Upper lobe of left lung (tissue), 4 donors: ENCODE results near the gene PDE5A.

ENCODE experiments used
- CTCF ChIP-seq, 6 experiments: fragments of 450-650 bp in 4 of 6; fragments of 200-600 bp in 2 of 6; sonication (generic) in 2 of 6; IDR thresholded peaks; one replicate each; pipeline ENCODE4 v1.5.1; 2016 to 2019; ENCODE audit warnings: antibody characterized with exemption in 6 of 6
- EP300 ChIP-seq, 4 donors: sonication (generic); formaldehyde crosslinking; IDR thresholded peaks; one replicate each; pipeline ENCODE4 v1.5.1; 2017; ENCODE audit warnings: antibody characterized with exemption in 4 of 4, control low read depth in 2 of 4
- POLR2A ChIP-seq, 4 donors: fragments of 450-650 bp; IDR thresholded peaks; one replicate each; pipeline ENCODE4 v1.5.1; 2016 to 2017; ENCODE audit warnings: antibody characterized with exemption in 4 of 4, mild to moderate bottlenecking in 2 of 4
- POLR2AphosphoS5 ChIP-seq, 2 donors: sonication (generic); formaldehyde crosslinking; IDR thresholded peaks; one replicate each; pipeline ENCODE4 v1.5.1; 2017; ENCODE audit warnings: antibody characterized with exemption in 2 of 2

GRCh38 chr4:119632216-119632615 is 3.6 kb upstream of the PDE5A start:
- TF ChIP-seq CTCF (IDR thresholded peaks at IDR 0.05) (no peak), POLR2A (IDR thresholded peaks at IDR 0.05) (no peak), EP300 (IDR thresholded peaks at IDR 0.05) (no peak), POLR2AphosphoS5 (IDR thresholded peaks at IDR 0.05) (no peak)
